GM06990 (cell line): ENCODE measurements around the gene BACH2.

ENCODE experiments used
- DNase-seq: peaks from one replicate; pipeline ENCODE4 v3.0.0-alpha.2; 2011; ENCODE audit not compliant: insufficient read length; ENCODE audit errors: extremely low read depth
- H3K27me3 ChIP-seq: replicated peaks from 2 replicates; pipeline ENCODE4 v1.6.0; 2011; ENCODE audit warnings: low read length; ENCODE audit not compliant: control insufficient read depth, insufficient read depth
- H3K36me3 ChIP-seq: 2 replicates; pipeline ENCODE4 v1.5.1; 2011; ENCODE audit warnings: low read length; ENCODE audit not compliant: control insufficient read depth, insufficient read depth
- H3K4me3 ChIP-seq: replicated peaks from 2 replicates; pipeline ENCODE4 v1.5.1; 2011; ENCODE audit warnings: low read depth, mild to moderate bottlenecking, control low read depth, low read length
- CTCF ChIP-seq: IDR thresholded peaks from 2 replicates; pipeline ENCODE4 v1.5.1; 2011; ENCODE audit warnings: low read length, control low read depth, mild to moderate bottlenecking, inconsistent platforms; ENCODE audit not compliant: insufficient read depth, poor library complexity, severe bottlenecking

Gene BACH2

GRCh38 chr6:89951574-89952104 is 345.0 kb downstream of the BACH2 start:
- no peaks in the 10 kb centered on the region; the same call in 1 of the 2 replicates for H3K27me3 ChIP-seq
- no peaks in the 10 kb centered on the region for H3K36me3 ChIP-seq
- TF ChIP-seq CTCF: no peak
- no peak overlapping the region for H3K4me3 ChIP-seq
- DNase-seq: no peak

GRCh38 chr6:89950879-89951391 is 345.7 kb downstream of the BACH2 start:
- no peak for DNase-seq
- no peak for TF ChIP-seq CTCF
- no peaks in the 10 kb centered on the region for H3K36me3 ChIP-seq
- no peaks in the 10 kb centered on the region; the same call in 1 of the 2 replicates for H3K27me3 ChIP-seq
- no peak overlapping the region for H3K4me3 ChIP-seq

- no peak for DNase-seq
- Histone ChIP-seq H3K4me3 (no peak overlapping the region), H3K27me3 (no peaks in the 10 kb centered on the region; the same call in 1 of the 2 replicates), H3K36me3 (no peaks in the 10 kb centered on the region)
- no peak for TF ChIP-seq CTCF
Measured at GRCh38 chr6:89950446-89950845, 346.2 kb downstream of the BACH2 start.

- no peak for TF ChIP-seq CTCF
- Histone ChIP-seq H3K36me3 (no peaks in the 10 kb centered on the region), H3K4me3 (no peak overlapping the region), H3K27me3 (no peaks in the 10 kb centered on the region; the same call in 1 of the 2 replicates)
- no peak for DNase-seq
Measured at GRCh38 chr6:89948876-89949275, 347.8 kb downstream of the BACH2 start.

GRCh38 chr6:89944826-89945407 is 351.7 kb downstream of the BACH2 start:
- H3K4me3 ChIP-seq: no peak overlapping the region
- DNase-seq: no peak
- peaks cover 3% of the 10 kb centered on the region for H3K27me3 ChIP-seq
- TF ChIP-seq CTCF: peak; percentile 43
- H3K36me3 ChIP-seq: no peaks in the 10 kb centered on the region
